ENCODE results near the gene NTRK2.

NTRK2 gene

GRCh38 chr9:84785792-84786547 is 116.4 kb downstream of the NTRK2 start:
- no peak for DNase-seq

- no peak for DNase-seq
Observed at GRCh38 chr9:84788803-84789462, 119.4 kb downstream of the NTRK2 start.

- no peak for DNase-seq
Observed at GRCh38 chr9:84789463-84789830, 119.9 kb downstream of the NTRK2 start.

- no peak for DNase-seq
Observed at GRCh38 chr9:84791643-84792042, 122.1 kb downstream of the NTRK2 start.

- DNase-seq, result no peak
Observed at GRCh38 chr9:84793251-84793650, 123.7 kb downstream of the NTRK2 start.

- no peak for DNase-seq
Observed at GRCh38 chr9:84794981-84795637, 125.6 kb downstream of the NTRK2 start.

GRCh38 chr9:84796404-84796803 is 126.9 kb downstream of the NTRK2 start:
- no peak for DNase-seq

- DNase-seq, result no peak
Observed at GRCh38 chr9:84799251-84799650, 129.7 kb downstream of the NTRK2 start.

- DNase-seq, result no peak
Observed at GRCh38 chr9:84804951-84805694, 135.6 kb downstream of the NTRK2 start.

- no peak for DNase-seq
Observed at GRCh38 chr9:84807431-84807830, 137.9 kb downstream of the NTRK2 start.

- no peak for DNase-seq
Observed at GRCh38 chr9:84807870-84808390, 138.4 kb downstream of the NTRK2 start.

GRCh38 chr9:84808416-84808815 is 138.9 kb downstream of the NTRK2 start:
- no peak for DNase-seq

GRCh38 chr9:84811072-84811750 is 141.7 kb downstream of the NTRK2 start:
- no peak for DNase-seq

- no peak for DNase-seq
Observed at GRCh38 chr9:84811751-84812074, 142.2 kb downstream of the NTRK2 start.

- DNase-seq, result no peak
Observed at GRCh38 chr9:84812355-84812754, 142.8 kb downstream of the NTRK2 start.

- no peak for DNase-seq
Observed at GRCh38 chr9:84812847-84813246, 143.3 kb downstream of the NTRK2 start.

- no peak for DNase-seq
Observed at GRCh38 chr9:84815554-84815953, 146.0 kb downstream of the NTRK2 start.

GRCh38 chr9:84817038-84817437 is 147.5 kb downstream of the NTRK2 start:
- no peak for DNase-seq

GRCh38 chr9:84818791-84819190 is 149.3 kb downstream of the NTRK2 start:
- DNase-seq, result no peak

- peak; percentile 16 for DNase-seq
Observed at GRCh38 chr9:84819491-84819991, 150.0 kb downstream of the NTRK2 start.

- no peak for DNase-seq
Observed at GRCh38 chr9:84821431-84821830, 151.9 kb downstream of the NTRK2 start.

- no peak for DNase-seq
Observed at GRCh38 chr9:84822589-84823233, 153.2 kb downstream of the NTRK2 start.
